Neural progenitor cell (in vitro differentiated cells): ENCODE results near the gene PARN. TPM values are rescaled to one million over a fixed set of nuclear protein-coding genes. Genes with fewer than 3 reads are reported as not detected.
"Not testable (repeated sequence)": the region's sequence is repeated elsewhere in the genome, so short reads cannot be mapped to it uniquely, and the experiment has no call there.

Experiments used
- DNase-seq: peaks from one replicate; pipeline ENCODE4 v3.0.0-alpha.2; 2016; ENCODE audit warnings: low spot score
- H2AFZ ChIP-seq: fragments of 200-600 bp; sonication (generic); replicated peaks from 2 replicates; pipeline ENCODE4 v1.6.1; 2016; ENCODE audit warnings: antibody characterized with exemption
- H3F3A ChIP-seq: fragments of 200-600 bp; sonication (generic); 2 replicates; pipeline ENCODE4 v1.6.1; 2016; ENCODE audit warnings: antibody characterized with exemption, low read depth
- H3K27ac ChIP-seq: fragments of 200-600 bp; sonication (generic); 2 replicates; pipeline ENCODE4 v1.5.1; 2016; ENCODE audit warnings: mild to moderate bottlenecking
- H3K27me3 ChIP-seq: fragments of 200-600 bp; sonication (generic); 2 replicates; pipeline ENCODE4 v1.6.1; 2016; ENCODE audit warnings: mild to moderate bottlenecking, moderate library complexity
- H3K36me3 ChIP-seq: fragments of 200-600 bp; sonication (generic); 2 replicates; pipeline ENCODE4 v1.5.1; 2016
- H3K4me1 ChIP-seq: fragments of 200-600 bp; sonication (generic); 2 replicates; pipeline ENCODE4 v1.6.1; 2016; ENCODE audit warnings: mixed run types
- H3K4me2 ChIP-seq: fragments of 200-600 bp; sonication (generic); 2 replicates; pipeline ENCODE4 v1.6.1; 2016
- H3K4me3 ChIP-seq: fragments of 200-600 bp; sonication (generic); 2 replicates; pipeline ENCODE4 v1.5.1; 2016
- H3K79me2 ChIP-seq: fragments of 200-600 bp; sonication (generic); 2 replicates; pipeline ENCODE4 v1.6.1; 2016; ENCODE audit warnings: low read depth
- H3K9ac ChIP-seq: fragments of 200-600 bp; sonication (generic); 2 replicates; pipeline ENCODE4 v1.6.1; 2016
- H3K9me3 ChIP-seq: fragments of 200-600 bp; sonication (generic); 2 replicates; pipeline ENCODE4 v1.5.1; 2016; ENCODE audit warnings: low read depth
- H4K20me1 ChIP-seq: fragments of 200-600 bp; sonication (generic); 2 replicates; pipeline ENCODE4 v1.6.1; 2016; ENCODE audit warnings: low read depth
- H3K27ac Mint-ChIP-seq: 3 replicates; pipeline ENCODE4 v1.8.0; 2021; ENCODE audit warnings: mixed read lengths
- H3K27me3 Mint-ChIP-seq: 2 replicates; pipeline ENCODE4 v1.8.0; 2022; ENCODE audit warnings: low read depth, mild to moderate bottlenecking, inconsistent platforms, moderate library complexity, mixed read lengths; ENCODE audit not compliant: insufficient read depth
- H3K36me3 Mint-ChIP-seq: 3 replicates; pipeline ENCODE4 v1.8.0; 2021; ENCODE audit warnings: mixed read lengths
- H3K4me1 Mint-ChIP-seq: 3 replicates; pipeline ENCODE4 v1.8.0; 2021; ENCODE audit warnings: mixed read lengths
- H3K4me3 Mint-ChIP-seq: 3 replicates; pipeline ENCODE4 v1.8.0; 2021; ENCODE audit warnings: mild to moderate bottlenecking, moderate library complexity, mixed read lengths
- H3K9me3 Mint-ChIP-seq: 3 replicates; pipeline ENCODE4 v1.8.0; 2020; ENCODE audit warnings: mixed read lengths
- CTCF ChIP-seq: fragments of 200-600 bp; sonication (generic); IDR thresholded peaks from 2 replicates; pipeline ENCODE4 v1.5.1; 2017; ENCODE audit warnings: antibody characterized with exemption, mild to moderate bottlenecking
- EZH2 ChIP-seq: fragments of 200-600 bp; sonication (generic); IDR thresholded peaks from 2 replicates; pipeline ENCODE4 v1.6.1; 2017; ENCODE audit warnings: antibody characterized with exemption, mild to moderate bottlenecking, moderate library complexity
- EZH2phosphoT487 ChIP-seq: fragments of 200-600 bp; sonication (generic); IDR thresholded peaks from 2 replicates; pipeline ENCODE4 v1.6.1; 2017; ENCODE audit warnings: antibody characterized with exemption
- total RNA-seq: library from RNA; depleted of rRNA; stranded (reverse); fragments of >200 nt; gene quantifications from 2 replicates; pipeline ENCODE4 v1.2.3, GENCODE V29; 2015; ENCODE audit warnings: low replicate concordance

The PARN gene
- total RNA-seq, 1 donor from 2014 or later: 53.5 TPM

- peak overlapping the region; percentile 67 for H3K4me2 ChIP-seq
- H3K4me3 Mint-ChIP-seq: peak overlapping the region; percentile 34
- peak; percentile 41 for DNase-seq
- H3K9ac ChIP-seq: no peak overlapping the region
- H3K27me3 Mint-ChIP-seq: no peaks in the 10 kb centered on the region
- no peaks in the 10 kb centered on the region for H3K9me3 Mint-ChIP-seq
- H3F3A ChIP-seq: peaks cover 36% of the 10 kb centered on the region
- H2AFZ ChIP-seq: no peak overlapping the region
- no peaks in the 10 kb centered on the region for H3K9me3 ChIP-seq
- H3K4me3 ChIP-seq: peak overlapping the region; percentile 28
- H3K36me3 ChIP-seq: no peaks in the 10 kb centered on the region
- no peak overlapping the region for H3K27ac ChIP-seq
- peak overlapping the region; percentile 30 for H3K27ac Mint-ChIP-seq
- peaks cover 6% of the 10 kb centered on the region for H3K36me3 Mint-ChIP-seq
- peaks cover 25% of the 10 kb centered on the region for H3K4me1 Mint-ChIP-seq
- H3K4me1 ChIP-seq: peaks cover 22% of the 10 kb centered on the region
- H3K79me2 ChIP-seq: peaks cover 79% of the 10 kb centered on the region
- H4K20me1 ChIP-seq: peaks cover 74% of the 10 kb centered on the region
- TF ChIP-seq EZH2: no peak
- no peak for TF ChIP-seq CTCF
- no peak for TF ChIP-seq EZH2phosphoT487
- H3K27me3 ChIP-seq: no peaks in the 10 kb centered on the region
These were observed 5.5 kb upstream of the PARN start for GRCh38 chr16:14635395-14636165.

- peak overlapping the region; percentile 95 for H3K4me2 ChIP-seq
- Mint-ChIP-seq H3K9me3 (no peaks in the 10 kb centered on the region), H3K27me3 (no peaks in the 10 kb centered on the region), H3K4me3 (peak overlapping the region; percentile 100), H3K27ac (no peak overlapping the region), H3K36me3 (no peaks in the 10 kb centered on the region), H3K4me1 (peaks cover 31% of the 10 kb centered on the region)
- no peaks in the 10 kb centered on the region for H3K9me3 ChIP-seq
- peak overlapping the region; percentile 88 for H3K4me3 ChIP-seq
- peaks cover 62% of the 10 kb centered on the region for H4K20me1 ChIP-seq
- H3K4me1 ChIP-seq: peaks cover 22% of the 10 kb centered on the region
- H3K79me2 ChIP-seq: peaks cover 72% of the 10 kb centered on the region
- no peak overlapping the region for H3K27ac ChIP-seq
- H3K36me3 ChIP-seq: no peaks in the 10 kb centered on the region
- H3F3A ChIP-seq: peaks cover 44% of the 10 kb centered on the region
- no peak for TF ChIP-seq CTCF
- no peak for TF ChIP-seq EZH2phosphoT487
- no peak for TF ChIP-seq EZH2
- H3K27me3 ChIP-seq: no peaks in the 10 kb centered on the region
- H2AFZ ChIP-seq: no peak overlapping the region
- peak; percentile 6 for DNase-seq
- H3K9ac ChIP-seq: no peak overlapping the region
These were observed 4.3 kb upstream of the PARN start for GRCh38 chr16:14634389-14634725.

- Mint-ChIP-seq H3K4me3 (peak within 1 kb of the TSS; percentile 100), H3K4me1 (peaks cover 37% of the 10 kb centered on the region), H3K27me3 (no peaks in the 10 kb centered on the region), H3K9me3 (no peaks in the 10 kb centered on the region), H3K36me3 (no peaks in the 10 kb centered on the region), H3K27ac (peak within 1 kb of the TSS; percentile 95)
- Histone ChIP-seq H4K20me1 (peaks cover 48% of the 10 kb centered on the region), H3K27ac (peak within 1 kb of the TSS; percentile 40), H3K4me1 (peaks cover 30% of the 10 kb centered on the region), H3K36me3 (no peaks in the 10 kb centered on the region), H3K4me2 (peak within 1 kb of the TSS; percentile 95), H3F3A (peaks cover 46% of the 10 kb centered on the region), H3K4me3 (peak within 1 kb of the TSS; percentile 88), H3K79me2 (peaks cover 70% of the 10 kb centered on the region), H3K9ac (peak within 1 kb of the TSS; percentile 70), H3K27me3 (no peaks in the 10 kb centered on the region), H3K9me3 (no peaks in the 10 kb centered on the region), H2AFZ (peak within 1 kb of the TSS; percentile 5)
- DNase-seq: peak; percentile 98
- TF ChIP-seq EZH2 (no peak), CTCF (no peak), EZH2phosphoT487 (no peak)
These were observed 2.9 kb upstream of the PARN start, which contains the start of gene BFAR for GRCh38 chr16:14632693-14633569. TSS of gene BFAR (plus strand) at chr16:14632951. CDS start at chr16:14644347, 11,396 bp downstream.

GRCh38 chr16:14630620-14631330, 715 bp upstream of the PARN start:
- not testable (repeated sequence) for DNase-seq, H3K9ac ChIP-seq, H3K27me3 ChIP-seq, H3K27me3 Mint-ChIP-seq, H3K9me3 Mint-ChIP-seq, H3K36me3 Mint-ChIP-seq, H3K27ac ChIP-seq, H3K36me3 ChIP-seq, H3K9me3 ChIP-seq
- peak overlapping the region; percentile 57 for H3K4me2 ChIP-seq
- peak overlapping the region; percentile 90 for H2AFZ ChIP-seq
- peak overlapping the region; percentile 89 for H3K4me3 ChIP-seq
- peaks cover 51% of the 10 kb centered on the region for H3K79me2 ChIP-seq
- Mint-ChIP-seq H3K27ac (peak overlapping the region; percentile 59), H3K4me1 (peaks cover 27% of the 10 kb centered on the region), H3K4me3 (peak overlapping the region; percentile 100)
- peaks cover 33% of the 10 kb centered on the region for H3F3A ChIP-seq
- peaks cover 24% of the 10 kb centered on the region for H3K4me1 ChIP-seq
- peaks cover 26% of the 10 kb centered on the region for H4K20me1 ChIP-seq
